ENCODE measurements around the gene TMEM88.
A peak's percentile ranks its signal among the peaks of the same experiment; 100 is the strongest.
"Not testable (repeated sequence)": the region's sequence is repeated elsewhere in the genome, so short reads cannot be mapped to it uniquely, and the experiment has no call there.

Gene TMEM88

DNA sequence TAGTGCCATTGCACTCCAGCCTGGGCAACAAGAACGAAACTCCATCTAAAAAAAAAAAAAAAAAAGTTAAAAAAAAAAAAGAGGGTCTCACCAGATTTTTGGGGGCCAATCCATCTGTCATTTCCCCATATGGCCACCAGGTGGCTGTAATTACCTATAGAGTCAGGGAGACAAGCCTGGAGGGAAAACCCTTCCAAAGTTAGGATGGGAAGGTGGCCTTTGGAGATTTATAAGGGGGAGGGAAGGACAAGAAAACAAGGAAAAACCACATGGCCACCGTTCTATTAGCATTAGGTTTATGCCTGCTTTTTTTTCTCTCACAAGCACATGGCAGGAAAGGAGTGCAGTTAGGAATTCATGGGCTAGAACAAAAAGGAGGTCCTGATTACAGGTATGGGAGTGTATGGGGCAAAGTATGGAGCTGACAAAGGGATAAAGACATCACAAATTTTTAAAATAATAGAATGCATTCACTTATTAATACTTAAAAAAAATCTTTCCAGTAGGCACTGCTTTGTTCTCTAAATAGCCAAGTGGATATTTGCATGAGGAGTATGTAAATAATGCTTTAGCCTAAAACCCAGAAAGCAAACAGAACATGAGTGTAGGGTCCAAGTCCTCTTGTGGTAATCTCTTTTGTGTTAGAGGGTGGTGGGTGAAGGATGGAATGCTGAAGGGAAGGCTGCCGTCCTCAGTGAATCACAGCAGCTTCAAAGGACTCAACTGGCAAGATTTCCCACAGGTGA is 8.0 kb downstream of the TMEM88 start:
- H3K9ac ChIP-seq (ENCODE audit: low read depth, low read length, poor library complexity, severe bottlenecking), result no peak overlapping the region
- TF ChIP-seq, protein P1, sequence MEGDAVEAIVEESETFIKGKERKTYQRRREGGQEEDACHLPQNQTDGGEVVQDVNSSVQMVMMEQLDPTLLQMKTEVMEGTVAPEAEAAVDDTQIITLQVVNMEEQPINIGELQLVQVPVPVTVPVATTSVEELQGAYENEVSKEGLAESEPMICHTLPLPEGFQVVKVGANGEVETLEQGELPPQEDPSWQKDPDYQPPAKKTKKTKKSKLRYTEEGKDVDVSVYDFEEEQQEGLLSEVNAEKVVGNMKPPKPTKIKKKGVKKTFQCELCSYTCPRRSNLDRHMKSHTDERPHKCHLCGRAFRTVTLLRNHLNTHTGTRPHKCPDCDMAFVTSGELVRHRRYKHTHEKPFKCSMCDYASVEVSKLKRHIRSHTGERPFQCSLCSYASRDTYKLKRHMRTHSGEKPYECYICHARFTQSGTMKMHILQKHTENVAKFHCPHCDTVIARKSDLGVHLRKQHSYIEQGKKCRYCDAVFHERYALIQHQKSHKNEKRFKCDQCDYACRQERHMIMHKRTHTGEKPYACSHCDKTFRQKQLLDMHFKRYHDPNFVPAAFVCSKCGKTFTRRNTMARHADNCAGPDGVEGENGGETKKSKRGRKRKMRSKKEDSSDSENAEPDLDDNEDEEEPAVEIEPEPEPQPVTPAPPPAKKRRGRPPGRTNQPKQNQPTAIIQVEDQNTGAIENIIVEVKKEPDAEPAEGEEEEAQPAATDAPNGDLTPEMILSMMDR (conservative IDR thresholded peaks at IDR 0.05; ENCODE audit: low read length), result peak; percentile 75
- TF ChIP-seq EZH2phosphoT487 (IDR thresholded peaks at IDR 0.05; ENCODE audit: borderline replicate concordance), result no peak

DNA sequence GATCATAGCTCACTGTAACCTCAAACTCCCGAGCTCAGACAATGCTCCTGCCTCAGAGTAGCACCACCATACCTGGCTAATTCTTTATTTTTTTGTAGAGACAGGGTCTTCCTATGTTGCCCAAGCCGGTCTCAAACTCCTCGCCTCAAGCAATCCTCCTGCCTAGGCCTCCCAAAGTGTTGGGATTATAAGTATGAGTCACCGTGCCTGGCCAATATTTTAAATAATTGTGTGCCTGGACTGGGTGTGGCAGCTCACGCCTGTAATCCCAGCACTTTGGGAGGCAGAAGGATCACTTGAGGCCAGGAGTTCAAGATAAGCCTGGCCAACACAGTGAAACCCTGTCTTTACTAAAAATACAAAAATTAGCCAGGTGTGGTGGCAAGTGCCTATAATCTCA is 9.5 kb downstream of the TMEM88 start:
- not testable (repeated sequence) for H3K9me2 ChIP-seq (replicated peaks; ENCODE audit: low read depth, low read length); H3K4me2 ChIP-seq (ENCODE audit: low read depth, low read length, poor library complexity, severe bottlenecking); H3K36me3 ChIP-seq (ENCODE audit: insufficient read depth, low read length); H3K4me3 ChIP-seq (ENCODE audit: low read length, poor library complexity, severe bottlenecking); H2AFZ ChIP-seq (ENCODE audit: low read length); H3K9ac ChIP-seq (ENCODE audit: low read depth, low read length, poor library complexity, severe bottlenecking); H4K20me1 ChIP-seq (ENCODE audit: insufficient read depth, low read length, poor library complexity, severe bottlenecking); H3K9me3 ChIP-seq (ENCODE audit: insufficient read depth, low read depth, low read length); H3K27me3 ChIP-seq (ENCODE audit: insufficient read depth, low read length, poor library complexity, severe bottlenecking); H3F3A ChIP-seq (ENCODE audit: low read depth)
- Histone ChIP-seq H3K4me1 (ENCODE audit: insufficient read depth, low read length, poor library complexity, severe bottlenecking) (peaks cover 19% of the 10 kb centered on the region), H3K79me2 (ENCODE audit: insufficient read depth, low read length) (peaks cover 33% of the 10 kb centered on the region; the same call in 1 of the 2 replicates)

More for the DNA sequence above, 8.0 kb downstream of the TMEM88 start:
- no peak overlapping the region for H3K4me2 ChIP-seq (ENCODE audit: low read depth, low read length, poor library complexity, severe bottlenecking)
- no peak overlapping the region for H2AFZ ChIP-seq (ENCODE audit: low read length)
- H3K4me1 ChIP-seq (ENCODE audit: insufficient read depth, low read length, poor library complexity, severe bottlenecking), result peaks cover 12% of the 10 kb centered on the region
- no peaks in the 10 kb centered on the region for H3K9me3 ChIP-seq (ENCODE audit: insufficient read depth, low read depth, low read length)
- no peaks in the 10 kb centered on the region for H3K27me3 ChIP-seq (ENCODE audit: insufficient read depth, low read length, poor library complexity, severe bottlenecking)
- no peak overlapping the region for H3K4me3 ChIP-seq (ENCODE audit: low read length, poor library complexity, severe bottlenecking)
- H3K9me2 ChIP-seq (replicated peaks; ENCODE audit: low read depth, low read length), result no peaks in the 10 kb centered on the region
- no peaks in the 10 kb centered on the region for H3F3A ChIP-seq (ENCODE audit: low read depth)
- H3K36me3 ChIP-seq (ENCODE audit: insufficient read depth, low read length), result peaks cover 2% of the 10 kb centered on the region; the same call in 1 of the 2 replicates
- H3K79me2 ChIP-seq (ENCODE audit: insufficient read depth, low read length), result peaks cover 31% of the 10 kb centered on the region; the same call in 1 of the 2 replicates
- H4K20me1 ChIP-seq (ENCODE audit: insufficient read depth, low read length, poor library complexity, severe bottlenecking), result no peaks in the 10 kb centered on the region

DNA sequence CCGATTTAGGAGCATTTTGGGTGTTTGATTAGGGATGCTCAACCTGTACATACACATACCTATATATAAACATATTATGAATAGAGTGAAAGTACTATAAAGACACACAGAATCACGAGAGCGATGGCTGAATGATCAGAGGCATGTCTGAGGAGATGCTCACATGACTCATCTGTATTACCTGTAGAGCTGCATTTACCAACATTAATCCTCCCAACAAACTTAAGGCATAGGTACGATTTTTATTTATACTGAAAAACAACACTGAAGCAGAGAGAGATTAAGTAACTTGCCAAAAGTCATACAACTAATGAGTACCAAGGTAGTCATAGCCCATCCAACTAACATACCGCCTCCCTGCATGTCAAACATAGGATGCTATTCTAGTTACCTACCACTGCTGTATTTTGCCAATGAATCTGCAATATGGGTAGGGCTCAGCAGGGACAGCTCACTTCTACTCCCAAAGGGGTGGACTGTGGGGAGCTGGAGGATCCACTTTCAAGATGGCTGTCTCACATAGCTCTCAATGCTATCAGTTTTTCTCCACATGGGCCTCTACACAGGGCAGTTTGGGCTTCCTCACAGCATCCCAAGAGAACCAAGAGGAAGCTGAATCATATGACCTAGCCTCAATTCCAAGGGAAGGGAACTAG is 10.3 kb downstream of the TMEM88 start:
- no peak for TF ChIP-seq EZH2phosphoT487 (IDR thresholded peaks at IDR 0.05; ENCODE audit: borderline replicate concordance)
- TF ChIP-seq, protein P1 (conservative IDR thresholded peaks at IDR 0.05; ENCODE audit: low read length), result no peak
- H3K36me3 ChIP-seq (ENCODE audit: insufficient read depth, low read length), result peaks cover 2% of the 10 kb centered on the region; the same call in 1 of the 2 replicates
- H3K4me2 ChIP-seq (ENCODE audit: low read depth, low read length, poor library complexity, severe bottlenecking), result no peak overlapping the region
- peaks cover 28% of the 10 kb centered on the region; the same call in 1 of the 2 replicates for H3K79me2 ChIP-seq (ENCODE audit: insufficient read depth, low read length)
- no peaks in the 10 kb centered on the region for H3K9me3 ChIP-seq (ENCODE audit: insufficient read depth, low read depth, low read length)
- no peak overlapping the region for H2AFZ ChIP-seq (ENCODE audit: low read length)
- no peaks in the 10 kb centered on the region for H3K9me2 ChIP-seq (replicated peaks; ENCODE audit: low read depth, low read length)
- H3K4me1 ChIP-seq (ENCODE audit: insufficient read depth, low read length, poor library complexity, severe bottlenecking), result peaks cover 25% of the 10 kb centered on the region
- H3K27me3 ChIP-seq (ENCODE audit: insufficient read depth, low read length, poor library complexity, severe bottlenecking), result no peaks in the 10 kb centered on the region
- no peaks in the 10 kb centered on the region for H3F3A ChIP-seq (ENCODE audit: low read depth)
- no peaks in the 10 kb centered on the region for H4K20me1 ChIP-seq (ENCODE audit: insufficient read depth, low read length, poor library complexity, severe bottlenecking)
- no peak overlapping the region for H3K9ac ChIP-seq (ENCODE audit: low read depth, low read length, poor library complexity, severe bottlenecking)
- H3K4me3 ChIP-seq (ENCODE audit: low read length, poor library complexity, severe bottlenecking), result no peak overlapping the region

Measured in Loucy (cell line).